Epithelial cell of proximal tubule (primary cell): Measurements from ENCODE around the gene TMTC1. TPM values are rescaled to one million over a fixed set of nuclear protein-coding genes. Genes with fewer than 3 reads are reported as not detected.

Experiments
- DNase-seq: peaks from one replicate; pipeline ENCODE4 v3.0.0-alpha.2; 2011; ENCODE audit warnings: low read depth
- H3K4me3 ChIP-seq: 2 replicates; pipeline ENCODE4 v1.5.1; 2011; ENCODE audit warnings: low read depth, mild to moderate bottlenecking, low read length
- CTCF ChIP-seq: conservative IDR thresholded peaks from 2 replicates; pipeline ENCODE4 v1.5.1; 2012; ENCODE audit warnings: low read depth, mild to moderate bottlenecking, low read length
- total RNA-seq: library from RNA; depleted of rRNA; stranded (reverse); fragments of >200 nt; gene quantifications from 2 replicates; pipeline ENCODE4 v1.2.3, GENCODE V29; 2015

The TMTC1 gene
- total RNA-seq, 1 donor from 2014 or later, result 0.40 TPM

- H3K4me3 ChIP-seq, result no peak overlapping the region
- no peak for TF ChIP-seq CTCF
- DNase-seq, result no peak
Observed at GRCh38 chr12:29792853-29793252, 9.1 kb upstream of the TMTC1 start.

- no peak for DNase-seq
- H3K4me3 ChIP-seq, result no peak overlapping the region
- TF ChIP-seq CTCF, result no peak
Observed at GRCh38 chr12:29792132-29792531, 8.4 kb upstream of the TMTC1 start.

GRCh38 chr12:29782871-29783772, 620 bp downstream of the TMTC1 start:
- no peak for DNase-seq
- peak overlapping the region; percentile 27 for H3K4me3 ChIP-seq
- TF ChIP-seq CTCF, result no peak

- H3K4me3 ChIP-seq, result peak overlapping the region; percentile 27
- no peak for DNase-seq
- TF ChIP-seq CTCF, result no peak
Observed at GRCh38 chr12:29782285-29782870, 1.4 kb downstream of the TMTC1 start.

- DNase-seq, result no peak
- no peak for TF ChIP-seq CTCF
- no peak overlapping the region for H3K4me3 ChIP-seq
Observed at GRCh38 chr12:29781705-29782266, 2.0 kb downstream of the TMTC1 start.

GRCh38 chr12:29781188-29781587, 2.6 kb downstream of the TMTC1 start:
- H3K4me3 ChIP-seq, result no peak overlapping the region
- no peak for DNase-seq
- no peak for TF ChIP-seq CTCF

- H3K4me3 ChIP-seq, result no peak overlapping the region
- DNase-seq, result no peak
- no peak for TF ChIP-seq CTCF
Observed at GRCh38 chr12:29780084-29780483, 3.7 kb downstream of the TMTC1 start.
